Measurements from ENCODE around the gene NFX1.
A peak's percentile ranks its signal among the peaks of the same experiment; 100 is the strongest.

The NFX1 gene

DNA sequence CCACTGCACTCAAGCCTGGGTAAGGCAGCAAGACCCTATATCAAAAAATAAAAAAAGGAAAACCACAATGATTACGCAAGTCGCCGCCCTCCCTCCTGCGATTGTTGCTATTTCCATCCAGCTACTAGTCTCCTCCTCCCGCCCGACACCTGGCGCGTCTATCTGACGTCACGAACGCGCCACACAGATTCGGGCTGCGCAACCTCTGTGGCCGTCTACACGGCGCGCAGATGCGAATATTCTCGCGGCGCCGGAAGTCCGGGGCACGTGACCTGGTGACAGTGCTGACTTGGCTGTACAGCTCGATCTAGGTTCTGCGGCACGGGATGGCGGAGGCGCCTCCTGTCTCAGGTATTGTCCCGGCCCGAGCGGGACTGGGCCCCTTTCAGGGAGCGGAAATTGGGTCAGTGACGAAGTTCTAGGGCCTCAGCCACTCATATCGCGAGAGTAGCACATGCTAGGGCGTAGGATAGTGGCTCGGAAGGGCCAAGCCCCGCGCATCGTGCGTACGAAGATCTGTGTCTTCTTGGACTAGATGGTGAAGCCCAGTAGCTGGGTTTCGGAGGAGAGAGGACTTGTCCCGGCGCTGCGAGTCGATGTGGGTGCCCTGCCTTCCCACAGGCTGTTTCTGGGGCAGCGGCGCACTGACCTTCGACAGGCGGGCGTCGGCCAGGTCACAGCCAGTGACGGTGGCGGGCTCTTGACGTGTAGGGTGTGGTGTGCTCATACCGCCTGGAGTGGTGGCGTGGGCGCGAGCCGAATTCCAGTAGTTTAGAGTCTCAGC is at the start of gene NFX1:
TSS of gene NFX1 (plus strand) at position 270 of the 784 bp plus-strand sequence. CDS start at position 327, 57 bp downstream.
- DNase-seq: peak; percentile 99

DNA sequence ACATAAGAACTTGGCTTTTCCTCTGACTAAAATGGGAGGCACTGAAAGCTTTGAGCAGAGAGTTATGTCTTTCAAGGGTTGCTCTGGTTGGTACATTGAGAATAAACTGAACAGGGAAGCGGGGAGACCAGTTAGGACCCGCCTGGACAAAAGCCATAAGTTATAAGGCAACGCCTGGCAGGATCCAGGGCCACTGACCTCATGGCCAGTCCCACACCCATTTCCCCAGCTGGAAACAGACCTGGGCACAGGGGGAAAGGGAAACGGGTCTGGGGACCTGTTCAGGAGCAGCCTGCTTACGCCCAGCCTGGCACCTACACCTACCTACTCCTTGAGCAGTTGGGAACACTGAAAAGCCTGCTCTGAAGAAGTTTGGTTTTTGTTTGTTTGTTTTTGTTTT is 49.0 kb upstream of the NFX1 start:
- no peak for DNase-seq

DNA sequence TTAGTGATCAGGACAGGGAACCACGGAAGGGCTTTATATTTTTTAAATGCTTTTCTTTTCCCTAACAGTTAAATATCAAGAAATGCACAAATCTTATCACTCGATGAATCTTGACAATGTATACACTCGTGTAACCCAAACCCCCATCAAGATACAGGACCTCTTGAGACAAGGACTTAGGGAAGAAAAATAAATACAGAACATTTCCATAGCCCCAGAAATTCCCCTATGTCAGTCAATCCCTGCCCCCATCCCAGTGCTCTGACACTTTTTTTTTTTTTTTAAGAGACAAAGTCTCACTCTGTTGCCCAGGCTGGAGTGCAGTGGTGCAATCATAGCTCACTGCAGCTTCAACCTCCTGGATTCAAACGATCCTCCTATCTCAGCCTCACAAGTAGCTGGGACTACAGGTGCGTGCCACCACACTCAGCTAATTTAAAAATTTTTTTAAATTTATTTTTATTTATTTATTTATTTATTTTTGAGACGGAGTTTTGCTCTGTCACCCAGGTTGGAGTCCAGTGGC is 47.6 kb upstream of the NFX1 start:
- DNase-seq: no peak

DNA sequence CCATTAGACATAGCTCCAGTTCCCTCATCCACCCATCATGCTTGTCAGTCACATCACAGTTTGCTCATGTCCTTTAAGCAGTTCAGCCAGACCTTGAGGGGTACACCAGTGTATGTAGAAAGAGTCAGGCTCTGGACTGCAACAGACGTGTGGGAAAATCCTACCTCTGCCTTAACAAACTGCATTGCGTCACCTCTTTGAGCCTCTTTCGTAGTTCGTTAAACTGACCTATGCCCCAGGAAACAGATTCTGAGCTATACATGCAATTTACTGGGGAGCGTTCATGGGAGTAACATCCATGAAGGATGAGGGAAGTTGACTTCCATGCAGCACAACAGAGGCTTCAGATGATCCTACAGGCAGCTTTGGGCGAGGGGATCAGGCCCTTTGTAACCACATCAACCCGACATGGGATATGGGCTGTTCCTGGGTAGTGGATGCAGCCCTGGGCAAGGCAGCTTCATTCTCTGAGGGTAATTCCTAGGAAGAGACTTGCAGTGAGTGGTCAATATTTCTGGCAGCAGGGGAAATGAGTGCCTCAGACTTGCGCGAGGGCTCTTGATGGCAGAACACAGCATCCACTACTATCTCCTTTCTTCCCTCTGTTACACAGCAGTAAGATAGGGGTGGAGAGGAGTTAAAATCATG is 46.1 kb upstream of the NFX1 start:
- no peak for DNase-seq

DNA sequence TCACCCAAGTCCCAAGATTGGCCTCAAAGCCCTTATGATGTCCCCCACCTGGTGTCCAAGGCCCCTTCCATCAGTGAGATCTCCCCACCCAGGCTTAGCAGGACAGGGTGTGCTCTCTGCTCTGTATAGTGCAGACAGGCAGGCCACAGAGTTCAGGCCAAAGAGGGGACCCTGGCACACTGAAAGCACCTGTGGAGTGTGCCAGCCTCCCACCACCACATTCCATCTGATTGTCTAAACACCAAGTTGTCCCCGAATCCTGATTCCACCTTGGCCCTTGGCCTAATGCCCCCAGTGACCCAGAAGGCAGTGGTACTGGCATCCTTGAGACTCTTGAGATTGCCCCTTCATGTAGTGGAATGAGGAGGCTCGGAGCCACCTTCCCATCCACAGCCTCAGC is 45.0 kb upstream of the NFX1 start:
- DNase-seq: no peak

DNA sequence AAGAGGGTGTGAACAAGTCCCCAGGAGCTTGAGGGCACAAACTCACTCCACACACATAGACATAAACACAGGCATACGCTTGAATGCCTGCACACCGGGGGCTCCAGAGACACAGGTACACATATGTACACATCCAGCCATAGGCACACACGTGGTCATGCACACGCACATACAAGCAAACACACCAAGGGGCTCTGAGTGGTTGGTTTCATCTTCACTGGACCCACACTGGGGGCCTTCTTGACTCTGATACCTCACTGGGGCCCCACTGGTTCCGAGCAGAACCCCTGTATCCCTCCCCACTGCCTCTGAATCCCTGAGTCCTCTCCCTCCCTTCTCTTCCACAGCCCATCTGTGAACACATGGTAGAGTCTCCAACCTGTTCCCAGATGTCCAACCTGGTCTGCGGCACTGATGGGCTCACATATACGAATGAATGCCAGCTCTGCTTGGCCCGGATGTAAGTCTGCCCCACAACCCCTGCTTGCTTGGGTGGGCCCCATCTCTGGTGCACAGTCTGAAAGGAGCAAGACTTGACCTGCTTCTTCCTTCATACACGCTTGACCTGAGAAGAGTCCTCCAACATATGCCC is 44.0 kb upstream of the NFX1 start:
- no peak for DNase-seq

DNA sequence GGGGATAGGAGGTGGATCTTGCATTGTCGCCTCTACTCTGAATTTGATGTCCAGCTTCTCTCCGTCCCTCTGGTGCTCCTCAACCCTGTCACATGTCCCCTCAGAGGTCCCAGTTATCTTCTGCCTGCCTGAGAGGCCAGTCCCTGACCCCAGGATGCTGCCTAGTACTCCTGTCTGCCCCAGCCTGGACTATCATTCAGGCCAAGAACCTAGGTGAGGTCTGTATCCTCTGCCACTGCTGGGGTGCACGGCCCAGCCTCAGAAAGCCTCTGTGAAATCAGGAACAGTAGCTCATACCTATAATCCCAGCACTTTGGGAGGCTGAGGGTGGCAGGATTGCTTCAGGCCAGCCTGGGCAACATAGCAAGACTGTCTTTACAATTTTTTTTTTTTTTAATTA is 41.7 kb upstream of the NFX1 start:
- DNase-seq: no peak

DNA sequence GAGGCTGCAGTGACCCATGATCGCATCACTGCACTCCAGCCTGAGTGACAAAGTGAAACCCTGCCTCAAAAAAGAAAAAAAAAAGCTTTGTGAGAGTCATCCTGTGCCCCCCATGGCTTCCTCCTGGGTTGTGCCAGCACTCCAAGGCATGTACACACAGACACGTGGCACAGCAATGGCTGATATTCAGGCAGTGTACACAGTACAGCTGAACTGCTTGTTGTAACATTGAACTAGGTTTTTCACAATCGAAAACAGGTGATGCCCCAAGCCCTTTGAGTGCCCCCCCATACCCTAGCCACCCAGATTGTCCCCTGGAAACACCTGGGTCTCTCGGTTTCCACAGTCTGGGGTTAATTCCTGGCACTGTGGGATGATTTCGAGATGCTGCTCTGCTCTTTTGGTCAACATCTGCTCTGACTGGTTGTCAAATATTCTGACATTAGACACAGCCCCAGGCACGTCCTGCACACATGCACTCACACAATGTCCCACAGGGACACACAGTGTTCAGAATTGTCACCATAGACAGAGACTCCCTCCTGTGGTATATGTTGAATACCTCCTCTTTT is 41.1 kb upstream of the NFX1 start:
- DNase-seq: no peak

DNA sequence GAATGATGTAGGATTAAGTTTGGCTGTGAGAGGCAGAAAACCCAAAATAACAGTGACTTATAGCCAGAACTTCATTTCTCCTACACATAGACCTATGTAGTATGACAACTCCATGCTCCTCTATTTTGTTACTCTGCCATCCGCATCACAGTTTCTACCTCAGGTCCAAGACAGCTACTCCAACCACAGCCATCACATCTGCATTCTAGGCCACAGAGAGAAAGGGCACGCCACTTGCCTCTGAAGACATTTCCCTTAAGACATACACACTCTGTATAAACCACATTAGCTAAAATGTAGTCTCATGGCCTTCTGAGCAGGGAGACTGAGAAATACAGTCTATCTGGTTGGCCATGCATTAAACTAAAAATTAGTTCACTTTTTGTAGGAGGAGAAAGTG is 40.3 kb upstream of the NFX1 start:
- no peak for DNase-seq

DNA sequence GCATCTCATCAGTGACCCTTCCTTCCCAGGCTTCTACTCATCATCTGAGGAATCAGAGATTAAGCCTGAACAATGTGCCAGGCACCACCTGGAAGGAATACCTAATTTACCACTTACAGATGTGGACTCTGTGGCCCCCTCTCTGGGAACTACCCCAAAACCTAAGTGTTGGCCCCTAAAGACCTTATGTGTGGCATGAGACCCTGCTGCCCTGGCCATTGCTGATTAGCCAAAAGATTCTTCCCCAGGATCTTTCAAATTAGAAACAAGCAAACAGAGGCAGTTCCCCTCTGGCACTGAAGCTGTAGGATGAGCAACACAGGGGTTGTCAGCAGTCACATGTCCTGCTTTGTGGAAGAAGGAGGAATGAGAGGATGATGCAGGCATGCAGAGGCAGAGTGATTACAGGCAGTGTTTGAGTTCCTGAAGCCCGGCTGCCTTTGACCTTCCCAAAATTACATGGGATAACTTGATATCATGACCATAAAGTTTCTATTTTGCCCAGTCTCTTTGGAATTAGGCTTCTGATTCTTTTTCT is 39.8 kb upstream of the NFX1 start:
- DNase-seq: no peak

DNA sequence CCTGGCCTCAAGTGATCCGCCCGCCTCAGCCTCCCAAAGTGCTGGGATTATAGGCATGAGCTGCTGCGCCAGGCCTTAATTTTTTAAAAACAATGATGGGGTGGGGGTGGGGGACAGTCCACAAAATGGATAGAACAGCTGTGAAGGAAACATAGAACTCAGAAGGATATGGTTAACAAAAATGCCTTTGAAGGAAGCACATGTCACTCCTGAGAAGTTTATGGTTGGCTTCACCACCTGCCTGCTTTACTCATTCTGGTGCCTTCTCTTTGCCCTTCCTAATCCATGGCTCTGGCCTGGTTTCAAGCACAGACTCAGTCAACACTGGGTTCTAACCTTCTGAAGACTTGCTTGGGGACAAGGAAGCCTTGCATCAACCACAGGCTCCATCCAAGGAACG is 36.1 kb upstream of the NFX1 start:
- DNase-seq: no peak

DNA sequence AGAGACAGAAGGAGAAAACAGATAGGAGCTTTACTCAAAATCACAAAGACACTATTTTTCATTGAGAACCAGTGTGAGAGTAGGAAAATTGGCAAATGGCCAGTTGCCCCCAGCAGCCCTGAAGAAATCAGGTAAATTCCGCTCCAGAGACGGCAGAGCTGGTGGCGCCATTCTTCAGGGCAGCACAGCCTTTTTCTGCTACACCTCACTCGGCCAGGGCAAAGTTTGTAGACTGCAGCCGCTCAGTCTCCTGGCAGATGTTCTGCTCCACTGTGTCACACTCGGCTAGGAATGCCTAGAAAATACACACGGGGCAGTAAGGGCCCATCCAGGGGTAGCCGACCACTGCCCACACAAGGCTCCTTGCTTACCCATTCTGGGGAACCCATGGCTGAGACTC is 35.3 kb upstream of the NFX1 start:
- DNase-seq: no peak

DNA sequence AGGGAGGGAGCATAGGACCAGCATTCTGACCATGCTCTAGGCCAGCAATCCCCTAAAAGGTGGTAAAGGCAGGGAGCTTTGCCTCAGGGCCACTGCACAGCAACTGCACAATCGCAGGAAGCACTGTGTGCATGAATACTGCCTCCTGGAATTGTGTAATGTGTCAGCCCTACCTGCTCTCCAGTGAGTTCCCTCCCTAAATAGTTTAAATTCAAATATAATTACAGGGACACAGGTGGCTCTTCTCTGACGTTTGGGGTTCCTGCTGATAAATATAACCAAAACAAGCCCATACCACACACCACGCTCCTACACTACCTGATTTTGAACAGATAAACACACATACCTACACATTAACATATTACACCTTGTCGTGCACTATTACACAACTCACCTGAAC is 34.8 kb upstream of the NFX1 start:
- no peak for DNase-seq

DNA sequence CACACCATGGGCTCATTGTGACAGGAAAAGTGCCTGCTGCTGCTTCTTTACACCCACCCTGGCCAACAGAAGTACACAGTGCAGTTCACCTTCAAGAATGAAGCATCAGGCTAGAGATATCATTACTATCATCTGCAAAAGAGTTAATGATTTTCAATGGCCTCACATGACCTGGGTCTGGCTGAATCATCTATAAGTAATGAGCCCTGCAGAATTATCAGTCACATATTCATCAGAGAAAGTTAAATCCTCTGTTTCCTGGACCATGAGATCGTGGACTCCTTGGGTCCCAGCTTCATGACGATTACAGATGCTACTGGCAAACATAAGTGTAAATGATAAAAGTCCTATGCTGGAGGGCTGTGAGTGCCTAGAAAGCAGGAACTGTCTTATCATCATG is 34.1 kb upstream of the NFX1 start:
- DNase-seq: no peak

DNA sequence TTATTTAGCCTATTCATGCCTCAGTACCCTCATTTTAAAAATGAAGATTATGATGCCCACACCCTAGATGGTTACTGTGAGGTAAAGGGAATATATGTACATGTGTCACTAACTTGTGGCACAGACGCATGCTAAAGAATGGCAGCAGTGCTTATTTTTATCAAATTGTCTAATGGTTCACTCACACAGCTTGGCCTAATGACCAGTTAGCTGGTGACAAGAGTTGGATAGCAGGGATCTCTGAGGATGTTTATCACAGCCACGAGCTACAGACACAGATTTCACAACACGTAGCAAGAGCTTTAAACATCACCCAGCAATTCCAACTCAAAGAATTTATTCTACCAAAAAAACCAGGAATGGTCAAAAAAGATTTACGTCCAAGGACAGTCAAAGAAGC is 33.0 kb upstream of the NFX1 start:
- DNase-seq: no peak

DNA sequence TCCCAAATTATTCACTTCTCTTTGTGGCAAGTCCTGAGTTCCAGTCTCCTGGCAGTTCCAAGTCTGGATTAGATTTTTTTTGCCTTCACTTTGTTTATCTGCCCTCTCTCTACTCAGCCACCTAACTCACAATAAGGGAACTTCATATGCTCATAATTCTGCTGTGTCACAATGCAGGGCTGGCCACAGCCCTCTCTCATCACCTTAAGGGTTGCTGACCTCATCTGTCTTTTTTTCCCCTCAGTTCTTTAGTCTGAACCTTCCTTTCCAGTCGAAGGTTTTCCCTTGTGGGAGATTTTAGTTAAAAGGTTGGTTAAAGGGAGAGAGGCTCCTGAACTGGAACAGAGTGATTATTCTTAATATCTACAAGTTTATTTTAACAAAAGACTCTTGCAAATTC is 29.9 kb upstream of the NFX1 start:
- no peak for DNase-seq

DNA sequence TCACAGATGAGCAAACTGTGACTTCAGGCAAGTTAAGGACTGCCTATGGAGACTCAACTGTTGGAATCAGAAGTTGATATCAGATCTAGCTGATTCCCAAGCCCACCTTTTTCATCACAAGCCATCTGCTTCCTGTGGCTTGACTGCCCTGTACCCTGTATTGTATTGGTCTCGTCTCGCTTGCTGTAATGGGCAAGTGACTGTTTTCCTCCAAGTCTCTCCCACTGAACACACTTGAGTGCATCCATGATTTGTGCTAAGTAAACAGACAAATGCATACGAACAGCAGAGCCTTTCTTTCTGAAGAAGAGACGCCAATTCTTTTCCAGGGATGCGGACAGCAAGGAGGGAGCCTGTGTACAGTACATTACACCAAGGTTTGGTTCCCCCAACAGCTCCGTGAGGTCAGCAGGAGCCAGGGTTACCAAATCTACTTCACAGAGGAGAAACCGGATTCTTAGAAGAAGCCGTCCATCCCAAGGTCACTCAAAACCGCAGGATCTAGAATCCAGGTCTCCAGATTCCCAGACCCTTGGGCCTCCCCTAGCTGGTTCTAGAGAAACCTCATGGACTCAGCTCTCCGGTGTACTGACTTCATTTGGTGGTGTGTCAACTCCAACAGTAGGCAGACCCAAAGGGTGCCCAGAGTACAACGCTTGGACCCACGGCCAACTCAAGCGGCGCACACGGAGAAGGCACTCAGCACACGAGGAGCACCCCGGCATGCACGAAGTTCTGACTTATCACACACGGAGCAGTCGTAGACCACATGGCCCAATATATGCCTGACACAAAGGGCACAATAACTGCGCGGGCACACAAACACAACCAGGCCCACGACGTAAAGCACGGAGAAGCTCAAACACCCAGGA is 26.9 kb upstream of the NFX1 start:
- DNase-seq: no peak

DNA sequence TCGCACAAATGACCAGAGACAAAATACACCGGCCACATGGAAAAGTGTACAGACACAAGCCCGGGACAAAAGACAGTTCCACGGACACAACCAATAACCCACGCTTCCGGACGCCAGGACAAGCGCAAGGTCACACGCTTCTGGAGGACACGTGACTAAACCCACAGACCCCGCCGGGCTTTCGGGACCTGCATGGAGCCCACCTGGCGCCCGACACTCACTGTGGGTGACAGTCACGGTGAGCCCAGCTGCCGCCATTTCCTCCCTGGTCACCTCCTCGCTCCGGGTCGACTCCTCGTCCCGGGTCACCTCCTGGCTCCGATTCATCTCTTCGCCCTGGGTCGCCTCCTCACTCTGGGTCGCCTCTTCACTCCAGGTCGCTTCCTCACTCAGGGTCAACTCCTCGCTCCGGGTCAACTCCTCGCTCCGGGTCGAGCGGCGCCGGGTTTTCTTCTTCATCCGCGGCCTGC is 26.3 kb upstream of the NFX1 start:
- peak; percentile 81 for DNase-seq

DNA sequence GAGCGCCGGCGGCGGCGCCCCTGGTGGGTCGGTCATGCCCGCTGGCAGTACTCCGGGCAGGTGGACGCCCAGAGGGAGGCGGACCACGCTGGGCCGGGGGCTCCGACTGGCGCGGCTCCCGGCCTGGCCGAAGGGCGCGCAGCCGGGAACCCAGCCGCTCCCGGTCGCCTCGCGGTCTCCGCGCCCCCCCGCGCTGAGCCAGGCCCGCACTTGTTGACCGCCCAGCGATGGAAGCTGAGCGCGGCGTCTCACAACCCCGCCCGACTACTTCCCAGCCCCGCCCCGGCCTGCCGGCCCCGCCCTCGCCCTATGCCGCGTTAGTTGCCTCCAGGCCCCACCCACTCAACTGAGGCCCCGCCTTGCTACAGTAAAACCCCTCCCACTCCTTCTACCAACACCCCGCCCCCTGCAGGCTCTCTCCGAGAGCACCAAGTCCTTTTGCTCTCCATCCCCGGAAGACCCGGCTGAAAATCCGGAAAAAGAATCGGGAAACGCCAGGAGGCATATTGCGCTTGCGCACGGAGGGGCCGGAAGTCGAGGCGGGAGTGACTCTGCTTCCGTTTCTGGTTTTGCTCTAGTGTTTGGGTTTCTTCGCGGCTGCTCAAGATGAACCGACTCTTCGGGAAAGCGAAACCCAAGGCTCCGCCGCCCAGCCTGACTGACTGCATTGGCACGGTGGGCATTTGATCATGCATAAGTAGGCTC is 25.7 kb upstream of the NFX1 start, which contains the start of the genes BAG1 and CHMP5:
TSS of gene BAG1 (minus strand) at position 236 of the 705 bp plus-strand sequence.
TSS of gene CHMP5 (plus strand) at position 577 of the 705 bp plus-strand sequence. CDS start at position 607, 30 bp downstream.
- peak; percentile 95 for DNase-seq

DNA sequence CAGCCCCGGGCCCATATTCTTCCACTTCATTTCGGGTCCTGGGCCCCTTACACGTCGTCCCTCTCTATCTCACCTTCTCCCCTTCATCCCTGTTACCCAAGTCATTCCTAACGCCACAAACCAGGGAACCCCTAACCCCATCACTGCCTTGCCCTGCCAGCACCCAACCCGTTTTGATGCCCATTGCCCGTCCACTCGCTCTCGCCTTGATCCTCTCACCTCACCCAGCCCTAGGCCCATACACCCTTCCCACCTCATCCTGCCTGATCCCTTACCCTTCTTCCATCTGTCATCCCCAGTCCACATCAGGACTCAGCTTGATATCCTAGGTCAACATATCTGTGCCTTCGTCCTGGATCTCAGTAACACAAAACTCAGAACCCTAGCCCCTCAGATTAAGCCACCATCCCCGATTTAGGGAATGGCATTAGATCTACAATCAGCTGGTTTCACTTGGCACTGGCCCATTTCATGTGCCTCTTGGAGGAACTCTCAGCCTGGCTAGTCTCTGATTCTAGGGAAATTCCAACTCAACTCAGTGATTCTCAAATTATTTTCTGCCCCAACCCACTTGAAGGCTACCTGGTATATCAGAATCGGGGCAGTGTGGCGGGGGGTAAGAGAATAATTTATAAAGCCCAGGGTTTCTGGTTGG is 25.0 kb upstream of the NFX1 start:
- DNase-seq: no peak
